HG03060 (cell line): ENCODE measurements around the gene NEUROD1.
A peak's percentile ranks its signal among the peaks of the same experiment; 100 is the strongest.

ENCODE experiments used
- ATAC-seq: cut with Tn5 transposase; IDR thresholded peaks from one replicate; pipeline ENCODE4 v1.9.1; 2021; ENCODE audit warnings: low read depth, moderate number of reproducible peaks; ENCODE audit not compliant: unreplicated experiment

Gene NEUROD1

DNA sequence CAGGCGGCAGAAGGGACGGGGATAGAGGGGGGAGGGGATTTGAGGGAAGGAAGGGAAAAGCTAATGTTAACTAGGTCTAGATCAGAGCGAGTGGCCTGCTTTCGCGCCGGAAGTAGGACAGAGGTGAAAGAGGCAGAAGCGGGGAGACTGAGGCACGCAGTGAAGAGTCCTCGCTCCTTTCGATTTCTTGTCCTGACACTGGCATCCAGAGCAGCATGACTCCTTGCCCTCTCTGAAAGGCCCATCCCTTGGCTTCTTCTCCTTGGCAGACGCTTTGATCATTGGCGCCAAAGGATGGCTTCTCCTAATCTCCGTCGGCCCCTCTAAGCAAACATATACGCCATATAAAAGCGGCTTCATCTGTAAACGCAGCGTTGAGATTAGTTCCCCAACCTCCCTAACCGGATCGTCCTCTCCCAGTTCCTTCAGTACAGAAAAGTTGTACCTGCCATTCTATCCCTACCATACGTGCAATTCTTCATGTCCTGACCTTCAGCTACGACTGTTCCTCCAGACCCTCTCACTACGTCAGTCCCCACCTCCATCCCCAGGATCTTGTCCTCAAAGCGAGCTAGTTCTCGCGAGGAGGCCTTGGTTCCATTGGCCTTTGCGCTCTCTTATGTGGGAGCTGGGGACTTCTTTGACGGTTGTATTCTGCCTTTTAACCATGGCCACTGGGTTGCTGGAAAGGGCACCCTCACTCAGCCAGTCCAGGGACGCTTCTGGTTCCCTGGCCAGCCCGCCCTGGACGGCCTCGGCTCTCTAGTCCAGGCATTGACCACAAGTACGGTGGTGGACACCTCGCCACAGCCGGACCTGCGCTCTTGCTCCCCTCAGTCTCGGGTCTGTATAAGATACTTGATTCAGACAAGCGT, 857 bp upstream of the NEUROD1 start:
- no peak for ATAC-seq

DNA sequence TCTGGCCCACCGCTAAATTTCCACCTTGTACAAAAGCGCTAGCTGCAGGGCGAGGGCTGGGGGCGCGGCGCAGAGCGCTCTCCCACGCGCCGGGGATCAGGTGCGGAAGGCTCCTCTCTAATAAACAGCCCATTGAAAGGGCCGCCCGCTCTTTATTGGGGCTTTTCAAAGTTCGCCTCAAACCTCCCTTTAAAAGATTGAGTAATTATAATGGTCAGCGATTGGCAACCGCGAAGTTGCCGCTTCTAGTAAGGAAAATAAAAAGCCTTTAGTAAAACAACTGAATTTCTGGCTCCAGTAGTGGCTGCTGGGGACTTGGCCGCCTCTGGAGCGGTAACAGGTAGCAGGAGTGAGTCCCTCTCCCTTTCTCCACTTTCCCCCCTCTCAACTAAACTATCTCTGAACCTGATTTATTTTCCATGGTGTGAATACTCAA, 755 bp downstream of the NEUROD1 start:
- ATAC-seq, result no peak

DNA sequence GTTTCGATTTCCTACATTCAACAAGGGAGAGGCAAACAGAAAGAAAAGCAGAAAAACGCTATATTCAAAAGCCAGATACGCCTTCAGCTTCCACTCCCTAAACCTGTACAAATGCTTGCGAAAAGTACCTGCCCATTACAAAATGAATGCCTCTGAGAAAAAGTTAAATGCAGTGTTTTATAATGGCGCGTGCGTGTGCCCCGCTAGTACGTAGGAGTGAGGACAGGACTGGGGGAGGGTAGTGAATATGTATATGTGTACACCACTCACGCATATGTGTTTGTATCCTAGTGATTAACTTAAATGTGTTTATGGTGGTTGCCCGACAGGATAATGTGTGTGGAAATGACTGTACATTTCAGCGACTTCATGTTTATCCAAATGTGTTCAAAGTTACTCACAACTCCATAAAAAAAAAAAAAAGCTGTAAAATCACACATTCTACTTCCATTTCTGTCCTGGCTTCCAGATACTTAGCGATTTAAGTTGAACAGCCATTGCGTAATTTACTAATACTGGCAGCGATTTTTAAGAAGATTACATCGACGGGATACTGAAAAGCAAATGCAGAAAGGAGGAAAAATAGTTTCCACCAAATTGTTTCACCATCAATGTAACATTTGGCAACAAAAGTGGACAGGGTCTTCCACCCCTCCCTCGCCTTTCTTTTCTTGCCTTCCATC, 1.3 kb downstream of the NEUROD1 start:
- ATAC-seq, result no peak

DNA sequence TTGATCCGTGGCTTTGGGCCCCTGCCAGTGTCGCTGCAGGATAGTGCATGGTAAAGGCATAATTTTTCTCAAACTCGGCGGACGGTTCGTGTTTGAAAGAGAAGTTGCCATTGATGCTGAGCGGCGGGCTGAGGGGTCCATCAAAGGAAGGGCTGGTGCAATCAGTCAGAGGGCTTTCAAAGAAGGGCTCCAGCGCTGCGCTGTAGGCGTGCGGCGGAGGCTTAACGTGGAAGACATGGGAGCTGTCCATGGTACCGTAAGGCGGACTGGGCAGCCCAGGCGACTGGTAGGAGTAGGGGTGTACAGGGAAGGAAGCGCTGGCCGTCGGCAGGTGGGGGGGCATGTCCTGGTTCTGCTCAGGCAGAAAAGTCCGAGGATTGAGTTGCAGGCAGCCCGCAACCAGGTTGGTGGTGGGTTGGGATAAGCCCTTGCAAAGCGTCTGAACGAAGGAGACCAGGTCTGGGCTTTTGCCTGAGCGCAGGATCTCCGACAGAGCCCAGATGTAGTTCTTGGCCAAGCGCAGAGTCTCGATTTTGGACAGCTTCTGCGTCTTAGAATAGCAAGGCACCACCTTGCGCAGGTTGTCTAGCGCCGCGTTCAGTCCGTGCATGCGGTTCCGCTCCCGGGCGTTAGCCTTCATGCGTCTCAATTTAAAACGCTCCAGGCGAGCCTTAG, 2.3 kb downstream of the NEUROD1 start:
- no peak for ATAC-seq

DNA sequence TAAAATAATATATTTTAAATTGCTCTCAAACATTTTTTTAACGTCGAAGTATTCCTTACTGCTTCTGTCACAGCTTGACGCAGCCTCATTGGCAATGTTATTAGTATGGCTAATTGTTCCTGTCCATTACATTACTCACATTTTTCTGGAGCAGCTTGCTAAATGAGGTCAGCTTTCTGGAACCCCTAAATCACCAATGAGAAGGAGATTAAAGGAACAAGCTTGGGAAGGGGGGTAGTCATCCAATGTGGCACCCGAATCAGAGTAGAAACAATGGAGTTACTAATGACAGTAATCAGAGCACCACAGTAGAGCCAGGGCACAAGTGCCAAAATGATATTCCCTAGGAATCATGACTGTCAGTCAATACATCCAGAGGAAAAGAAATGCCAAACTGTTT, 5.1 kb downstream of the NEUROD1 start:
- no peak for ATAC-seq

DNA sequence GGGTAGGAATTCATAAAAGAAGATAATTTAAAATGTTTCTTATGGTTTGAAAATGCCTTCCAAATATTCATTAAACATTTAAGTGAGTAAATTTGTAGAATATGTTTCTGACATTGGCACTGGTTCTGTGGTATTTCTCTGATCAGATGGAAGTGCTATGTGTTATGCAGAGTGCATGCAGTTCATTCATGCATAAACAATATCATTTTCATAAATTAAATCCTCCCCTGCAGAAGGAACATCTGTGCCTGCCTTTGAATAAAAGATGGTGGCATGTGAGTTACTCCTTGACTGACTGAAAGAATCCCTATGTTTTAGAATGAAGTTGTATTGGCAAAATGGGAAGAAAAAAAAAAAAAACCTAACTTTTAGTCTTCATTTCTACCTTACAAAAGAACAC, 5.9 kb downstream of the NEUROD1 start:
- ATAC-seq, result no peak

DNA sequence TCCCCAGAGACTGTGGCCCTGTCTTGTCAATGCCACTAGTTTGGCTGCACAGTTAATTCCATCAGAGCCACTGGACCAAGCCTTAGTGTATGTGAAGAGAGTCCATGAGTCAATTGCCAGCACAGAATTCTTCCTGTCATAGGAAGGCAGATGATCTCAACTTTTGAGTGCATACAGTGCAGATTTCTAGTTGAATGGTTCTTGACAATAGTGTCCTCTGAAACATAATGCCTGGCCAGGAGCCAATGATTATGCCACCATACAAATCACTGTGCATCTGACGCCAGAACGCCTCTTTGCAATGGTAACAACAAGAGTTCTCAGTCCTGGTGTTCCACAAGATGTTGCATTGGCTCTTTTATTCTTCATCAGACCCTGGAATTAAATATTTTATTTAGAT, 7.1 kb downstream of the NEUROD1 start:
- ATAC-seq, result peak; percentile 46

DNA sequence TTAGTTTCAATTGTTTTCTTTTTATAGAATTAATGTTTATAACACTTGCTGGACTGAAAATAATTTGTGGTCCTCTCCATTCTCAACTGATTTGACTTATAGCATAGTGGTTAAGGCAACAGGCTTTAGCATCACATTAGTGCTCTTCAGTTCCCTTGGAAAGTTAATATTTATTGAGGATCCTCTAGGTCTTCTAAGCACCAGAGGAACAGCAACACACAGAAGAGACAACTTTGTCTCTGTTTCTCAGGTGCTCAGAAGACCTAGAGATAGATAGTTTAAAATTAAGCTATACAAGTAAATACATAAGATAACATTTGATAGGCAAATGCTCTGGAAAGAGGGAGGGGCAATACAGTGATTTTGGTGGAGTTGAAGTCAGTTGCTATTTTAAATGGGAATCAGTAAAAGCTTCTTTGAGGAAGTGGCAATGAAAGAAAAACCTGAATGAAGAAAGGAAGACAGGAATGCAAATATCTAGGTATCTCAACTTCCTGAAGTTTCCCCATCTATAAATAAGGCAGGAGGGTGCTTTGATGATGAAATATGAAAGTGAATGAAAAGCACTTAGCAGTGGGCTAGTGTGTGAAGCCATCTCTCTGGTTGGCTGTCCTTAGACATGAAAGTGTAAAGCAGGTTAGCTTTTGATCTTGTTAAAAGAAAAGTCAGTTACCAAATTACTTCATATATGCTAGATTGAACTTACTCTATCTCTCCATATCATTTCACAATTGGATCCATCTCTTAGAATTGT, 7.9 kb downstream of the NEUROD1 start:
- peak; percentile 74 for ATAC-seq

DNA sequence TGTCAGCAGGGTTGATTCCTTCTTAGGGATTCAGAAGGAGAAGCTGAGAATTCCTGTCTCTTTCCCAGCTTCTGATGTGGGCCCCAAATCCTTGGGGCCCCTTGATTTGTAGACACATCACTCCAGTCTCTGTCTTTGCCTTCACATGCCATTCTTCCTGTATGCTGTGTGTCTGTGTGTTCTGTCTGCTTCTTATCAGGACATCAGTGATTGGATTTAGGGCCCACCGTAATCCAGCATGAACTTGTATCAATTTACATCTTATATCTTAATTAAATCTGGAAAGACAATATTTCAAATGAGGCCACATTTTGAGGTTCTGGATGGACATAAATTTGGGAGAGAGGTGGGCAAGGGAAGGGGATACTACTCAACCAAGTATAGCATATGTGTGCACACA, 9.7 kb downstream of the NEUROD1 start:
- ATAC-seq, result no peak

DNA sequence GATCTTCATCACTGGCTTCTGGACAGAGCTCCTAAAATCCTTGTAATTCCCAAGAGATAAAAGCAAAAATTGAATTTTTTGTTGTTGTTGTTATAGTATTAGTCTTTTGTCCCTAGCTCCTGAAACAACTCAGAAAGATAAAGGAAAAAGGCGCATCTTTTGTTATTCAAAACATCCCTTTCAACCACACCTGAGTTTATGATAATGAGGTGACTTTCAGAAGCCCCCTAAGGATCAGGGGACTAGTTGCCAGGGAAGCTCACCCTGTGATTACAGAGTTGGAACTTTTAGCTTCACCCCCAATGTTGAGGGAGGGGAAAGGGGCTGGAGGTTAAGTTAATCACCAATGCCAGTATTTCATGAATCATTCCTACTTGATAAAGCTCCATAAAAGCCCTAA, 13.1 kb downstream of the NEUROD1 start:
- ATAC-seq, result no peak

DNA sequence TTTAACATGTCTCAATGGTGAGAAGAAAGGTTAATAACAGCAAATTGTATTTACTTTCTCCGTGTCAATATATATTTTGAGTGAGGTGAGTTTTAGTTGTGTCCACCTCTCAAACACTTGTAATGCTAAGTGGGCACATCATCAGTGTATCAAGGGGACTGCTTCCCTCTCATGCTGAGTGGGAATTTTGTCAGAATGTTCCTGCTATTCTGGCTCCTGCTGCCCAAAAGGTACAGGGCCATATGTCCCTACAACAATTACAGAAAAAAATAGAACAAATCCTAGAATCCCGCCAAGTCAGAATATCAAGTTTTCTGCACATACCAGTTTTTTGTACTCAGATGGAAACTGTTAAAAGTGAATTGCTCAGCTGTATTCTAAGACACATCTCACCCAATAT, 18.0 kb downstream of the NEUROD1 start:
- no peak for ATAC-seq

DNA sequence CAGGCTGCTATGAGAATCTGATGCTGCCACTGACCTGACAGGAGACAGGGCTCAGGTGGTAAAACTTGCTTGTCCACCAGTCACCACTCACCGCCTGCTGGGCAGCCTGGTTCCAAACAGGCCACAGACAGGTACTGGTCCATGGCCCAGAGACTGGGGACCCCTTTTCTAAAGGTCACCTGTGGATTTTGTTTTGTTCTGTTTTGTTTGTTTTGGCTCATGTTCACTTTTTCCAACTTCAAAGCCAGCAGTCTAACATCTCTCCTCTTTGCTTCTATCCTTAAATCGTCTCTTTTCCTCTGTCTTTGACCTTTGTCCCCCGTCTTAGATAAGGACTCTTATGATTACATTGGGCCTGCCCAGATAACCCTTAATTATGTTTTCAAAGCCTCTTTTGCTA, 20.1 kb downstream of the NEUROD1 start:
- ATAC-seq, result no peak

DNA sequence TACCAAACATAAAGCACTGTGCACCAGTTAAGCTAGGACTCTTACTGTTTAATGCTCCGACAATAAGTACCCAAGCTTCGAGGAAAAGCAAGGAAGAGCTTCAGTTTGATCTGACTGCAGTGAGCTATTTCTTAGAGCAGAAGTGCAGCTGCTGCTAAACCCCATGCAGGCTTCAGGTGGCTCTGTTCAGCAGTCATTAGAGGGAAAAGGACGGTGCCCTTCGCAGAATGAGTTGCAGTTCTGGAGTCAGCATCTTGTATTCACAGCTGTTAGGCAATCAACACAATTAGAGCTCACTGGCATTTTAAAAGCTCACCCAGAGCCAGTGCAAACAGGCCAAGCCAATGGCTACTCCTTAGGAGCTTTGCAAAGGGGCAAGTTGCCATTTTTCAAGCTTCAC, 21.9 kb downstream of the NEUROD1 start:
- ATAC-seq, result no peak

DNA sequence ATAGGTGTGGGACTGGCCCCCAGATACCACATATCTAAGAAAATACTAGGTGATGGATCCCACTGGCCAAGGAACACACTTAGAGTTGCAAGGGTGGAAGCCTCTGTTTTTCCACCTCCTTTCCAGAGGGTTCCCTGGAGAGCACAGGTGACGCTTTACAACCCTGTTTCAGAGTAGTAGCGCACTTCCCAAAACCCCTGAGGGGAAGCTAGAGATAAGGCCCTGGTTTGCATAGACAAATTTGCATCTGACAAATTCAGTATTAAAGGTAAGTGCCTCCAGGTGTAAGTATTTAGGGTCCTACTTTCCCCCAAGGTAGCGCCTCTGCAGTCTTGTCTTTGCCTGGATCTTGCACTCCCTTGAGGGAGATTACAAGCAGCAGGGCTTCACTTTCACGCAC, 22.9 kb downstream of the NEUROD1 start:
- ATAC-seq, result no peak

DNA sequence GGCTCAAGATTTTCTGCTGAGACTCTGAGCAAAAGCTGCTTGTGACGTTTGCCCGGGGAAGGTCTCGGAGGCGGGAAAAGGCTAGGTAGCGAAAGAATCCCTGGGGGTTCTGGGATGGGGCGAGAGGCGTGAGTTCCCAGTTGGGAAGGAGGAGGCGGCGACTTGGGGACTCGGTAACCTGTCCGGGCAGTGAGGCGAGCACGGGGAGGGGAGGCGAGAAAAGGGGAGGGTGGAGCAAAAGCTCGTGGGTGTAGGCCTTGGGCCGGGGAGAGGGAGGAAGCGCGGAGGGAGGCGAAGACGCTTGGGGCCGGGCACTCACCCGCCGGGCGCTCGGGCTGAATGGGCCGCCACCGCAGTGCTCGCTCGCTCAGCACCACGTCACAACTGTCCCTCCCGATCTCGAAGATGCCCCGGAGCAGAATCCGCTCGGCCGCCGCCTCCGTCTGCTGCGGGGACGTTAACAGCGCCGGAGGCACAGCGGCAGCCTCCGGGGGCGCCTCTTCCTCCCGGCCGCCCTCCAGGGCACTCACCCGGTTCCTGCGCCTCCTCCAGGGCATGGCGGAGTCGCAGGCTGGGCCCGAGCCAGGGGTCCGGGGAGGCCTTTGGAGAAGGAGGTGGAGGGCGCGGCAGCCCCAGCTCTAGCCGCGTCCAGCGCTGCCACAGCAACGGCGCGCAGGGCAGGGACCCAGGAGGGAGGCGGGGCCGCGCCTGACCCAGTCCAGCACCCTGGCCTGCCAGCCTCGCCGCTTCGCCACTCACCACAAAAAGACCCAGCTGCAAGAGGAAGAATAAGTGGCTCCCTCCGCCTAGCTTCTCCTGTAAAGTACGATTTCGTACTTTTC, 23.6 kb downstream of the NEUROD1 start, which contains the start of gene CERKL:
CERKL (minus strand) TSS at position 656 of the 842 bp plus-strand sequence; CDS start at position 557, 99 bp downstream.
- ATAC-seq, result peak; percentile 56

DNA sequence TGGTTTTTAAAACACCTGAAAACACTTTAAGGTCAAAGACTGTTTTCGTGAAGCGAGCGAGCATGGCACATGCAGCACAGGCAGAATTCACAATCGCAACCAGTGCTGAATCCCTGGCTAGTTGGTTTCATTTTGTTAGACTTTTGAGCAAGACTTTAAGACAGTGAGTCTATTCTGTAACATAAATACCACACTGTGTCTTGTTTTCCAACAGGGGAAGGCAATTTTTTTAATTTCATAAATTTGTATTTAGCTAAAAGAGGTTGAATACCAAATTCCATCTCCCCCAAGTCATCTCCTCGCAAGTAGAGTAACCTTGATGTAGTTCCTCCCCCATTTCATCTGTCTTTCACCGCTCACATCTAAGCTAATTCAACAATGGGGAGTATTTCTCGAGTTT, 24.8 kb downstream of the NEUROD1 start:
- no peak for ATAC-seq

DNA sequence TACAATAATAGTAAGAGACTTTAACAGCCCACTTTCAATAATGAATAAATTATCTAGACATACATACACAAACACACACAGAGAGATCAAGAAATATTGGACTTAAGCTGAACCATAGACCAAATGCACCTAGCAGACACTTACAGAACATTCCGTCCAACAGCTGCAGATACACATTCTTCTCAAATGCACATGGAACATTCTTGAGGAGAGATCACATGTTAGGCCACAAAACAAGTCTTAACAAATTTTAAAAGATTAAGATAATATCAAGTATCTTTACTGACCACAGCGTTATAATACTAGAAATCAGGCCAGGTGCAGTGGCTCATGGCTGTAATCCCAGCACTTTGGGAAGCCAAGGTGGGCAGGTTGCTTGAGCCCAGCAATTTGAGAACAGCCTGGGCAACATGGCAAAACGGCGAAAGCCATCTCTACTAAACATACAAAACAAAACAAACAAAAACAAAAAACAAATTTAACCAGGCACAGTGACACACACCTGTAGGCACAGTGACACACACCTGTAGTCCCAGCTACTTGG, 30.8 kb downstream of the NEUROD1 start:
- no peak for ATAC-seq

DNA sequence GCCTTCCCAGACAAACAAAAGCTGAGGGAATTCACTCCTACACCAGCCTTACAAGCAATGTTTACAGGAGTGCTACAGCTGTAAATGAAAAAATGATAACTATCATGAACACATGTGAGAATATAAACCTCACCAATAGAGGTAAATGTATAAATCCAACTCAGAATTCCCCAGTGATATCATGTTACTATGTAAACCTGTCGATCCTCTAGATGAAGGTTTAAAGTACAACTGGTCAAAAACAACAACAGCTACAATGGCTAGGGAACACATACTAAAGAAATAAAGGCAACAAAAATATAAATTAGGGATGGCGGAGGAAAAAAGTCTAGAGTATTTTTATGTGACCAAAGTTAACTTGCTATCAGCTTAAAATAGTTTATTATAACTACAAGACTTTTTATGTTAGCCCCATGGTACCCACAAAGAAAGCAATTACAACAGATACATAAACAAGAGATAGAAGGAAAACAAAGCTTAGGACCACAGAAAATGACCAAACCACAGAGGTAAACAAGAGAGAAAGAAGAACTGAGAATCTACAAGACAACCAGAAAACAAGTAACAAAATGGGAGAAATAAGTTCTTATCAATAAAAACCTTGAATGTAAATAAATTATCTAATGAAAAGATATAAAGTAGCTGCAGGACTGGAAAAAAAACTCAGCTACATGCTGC, 31.7 kb downstream of the NEUROD1 start:
- no peak for ATAC-seq

DNA sequence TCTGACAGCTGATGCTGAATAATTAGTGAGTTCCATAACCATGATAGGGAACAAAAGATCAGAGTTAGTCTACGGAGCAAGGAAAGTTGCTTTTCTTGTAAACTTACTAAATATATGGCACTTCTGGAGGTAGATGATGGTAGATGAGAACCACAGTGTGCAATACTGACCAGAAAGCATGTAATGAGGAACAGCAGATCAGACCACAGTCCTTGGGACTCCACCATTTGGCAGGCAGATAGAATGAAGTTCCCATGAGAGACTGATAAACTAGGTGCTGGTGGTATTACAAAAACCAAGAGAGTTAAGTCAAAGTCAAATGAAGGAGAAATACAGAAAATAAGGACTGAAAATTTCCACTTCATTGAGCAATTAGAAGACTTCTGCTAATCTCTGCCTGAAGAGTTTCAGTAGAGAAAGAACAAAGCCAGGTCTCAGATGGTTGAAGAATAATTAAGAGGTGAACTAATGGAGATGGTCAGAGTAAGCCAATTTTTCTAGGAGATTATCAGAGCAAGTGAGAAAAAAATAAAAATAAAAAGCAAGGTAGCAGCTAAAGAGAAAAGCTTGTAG, 33.8 kb downstream of the NEUROD1 start:
- ATAC-seq, result no peak
